Measurements from ENCODE around the gene PCDHA8. TPM values are rescaled to one million over a fixed set of nuclear protein-coding genes. Genes with fewer than 3 reads are reported as not detected.
"Not testable (repeated sequence)": the region's sequence is repeated elsewhere in the genome, so short reads cannot be mapped to it uniquely, and the experiment has no call there.

Gene PCDHA8
- total RNA-seq, 1 donor from 2014 or later = 0.49 TPM

- no peaks in the 10 kb centered on the region for H3K36me3 ChIP-seq
- DNase-seq (peak; percentile 53), ATAC-seq (no peak)
- no peaks in the 10 kb centered on the region for H3K27me3 ChIP-seq
- no peak overlapping the region for H3K27ac ChIP-seq
- intact Hi-C loops (cut with DNase I) = no loop called here
- no peak for TF ChIP-seq CTCF (IDR thresholded peaks at IDR 0.05)
- no peak overlapping the region for H3K4me3 ChIP-seq
- H3K9me3 ChIP-seq = no peaks in the 10 kb centered on the region
- H3K4me1 ChIP-seq = no peaks in the 10 kb centered on the region
These were observed 32.1 kb upstream of the PCDHA8 start for GRCh38 chr5:140808889-140809291.

- H3K27me3 ChIP-seq = peaks cover 4% of the 10 kb centered on the region
- DNase-seq (no peak), ATAC-seq (no peak)
- H3K4me1 ChIP-seq = no peaks in the 10 kb centered on the region
- no peaks in the 10 kb centered on the region for H3K9me3 ChIP-seq
- H3K36me3 ChIP-seq = no peaks in the 10 kb centered on the region
- no peak within 1 kb of the TSS for H3K27ac ChIP-seq
- H3K4me3 ChIP-seq = peak within 1 kb of the TSS; percentile 17
- TF ChIP-seq CTCF (IDR thresholded peaks at IDR 0.05) = peak; percentile 45
- intact Hi-C loops (cut with DNase I) = no loop called here
These were observed 19.4 kb upstream of the PCDHA8 start, which contains the start of gene PCDHA5 for GRCh38 chr5:140821375-140822280. PCDHA5 (plus strand) TSS chr5:140821613.

GRCh38 chr5:140822281-140822629 is 18.7 kb upstream of the PCDHA8 start:
- no peak for TF ChIP-seq CTCF (IDR thresholded peaks at IDR 0.05)
- intact Hi-C loops (cut with DNase I) = no loop called here
- DNase-seq (no peak), ATAC-seq (no peak)
- H3K4me3 ChIP-seq = no peak overlapping the region
- H3K9me3 ChIP-seq = no peaks in the 10 kb centered on the region
- no peaks in the 10 kb centered on the region for H3K36me3 ChIP-seq
- H3K27me3 ChIP-seq = peaks cover 4% of the 10 kb centered on the region
- no peak overlapping the region for H3K27ac ChIP-seq
- H3K4me1 ChIP-seq = no peaks in the 10 kb centered on the region

- H3K27ac ChIP-seq; H3K4me1 ChIP-seq; H3K36me3 ChIP-seq; H3K4me3 ChIP-seq; ATAC-seq; DNase-seq; H3K9me3 ChIP-seq; intact Hi-C loops (cut with DNase I): not testable (repeated sequence)
- peaks cover 11% of the 10 kb centered on the region for H3K27me3 ChIP-seq
These were observed 18.0 kb upstream of the PCDHA8 start for GRCh38 chr5:140822969-140823368.

GRCh38 chr5:140823475-140823874 is 17.5 kb upstream of the PCDHA8 start:
- Histone ChIP-seq H3K27ac (no peak overlapping the region), H3K4me3 (no peak overlapping the region), H3K27me3 (peaks cover 13% of the 10 kb centered on the region), H3K9me3 (peaks cover 5% of the 10 kb centered on the region), H3K36me3 (no peaks in the 10 kb centered on the region), H3K4me1 (no peaks in the 10 kb centered on the region)
- DNase-seq = no peak
- TF ChIP-seq CTCF (IDR thresholded peaks at IDR 0.05) = no peak
- ATAC-seq = no peak
- intact Hi-C loops (cut with DNase I) = no loop called here

- H3K4me1 ChIP-seq = no peaks in the 10 kb centered on the region
- no peak for TF ChIP-seq CTCF (IDR thresholded peaks at IDR 0.05)
- no peak within 1 kb of the TSS for H3K27ac ChIP-seq
- ATAC-seq = no peak
- DNase-seq = no peak
- H3K36me3 ChIP-seq = no peaks in the 10 kb centered on the region
- H3K4me3 ChIP-seq = peak within 1 kb of the TSS; percentile 6
- H3K27me3 ChIP-seq = peaks cover 14% of the 10 kb centered on the region
- intact Hi-C loops (cut with DNase I) = no loop called here
- peaks cover 5% of the 10 kb centered on the region for H3K9me3 ChIP-seq
These were observed 13.2 kb upstream of the PCDHA8 start, which contains the start of gene PCDHA6 for GRCh38 chr5:140827704-140828361. PCDHA6 (plus strand) TSS chr5:140827960; CDS start chr5:140828092, 132 bp downstream.
